Panc1 (cell line): ENCODE results near the gene CCDC50.

Experiments used
- POLR2AphosphoS5 ChIP-seq: IDR thresholded peaks from 2 replicates; pipeline ENCODE4 v1.6.1; 2012; ENCODE audit warnings: mild to moderate bottlenecking, low read depth, low read length, moderate library complexity
- REST ChIP-seq, 2 experiments: IDR thresholded peaks; 2 replicates each; pipeline ENCODE4 v1.6.1; 2011 to 2012; ENCODE audit warnings: low read depth in 2 of 2, control low read depth in 1 of 2, low read length in 1 of 2, mild to moderate bottlenecking in 1 of 2, moderate library complexity in 1 of 2; ENCODE audit not compliant: insufficient read depth in 1 of 2
- SIN3A ChIP-seq: IDR thresholded peaks from 2 replicates; pipeline ENCODE4 v1.6.1; 2012; ENCODE audit warnings: low read depth, mild to moderate bottlenecking, low read length, moderate library complexity, borderline replicate concordance; ENCODE audit not compliant: insufficient read depth
- TCF7L2 ChIP-seq: IDR thresholded peaks from 2 replicates; pipeline ENCODE4 v1.6.1; 2011; ENCODE audit warnings: mild to moderate bottlenecking, low read depth, low read length, inconsistent platforms
- TF ChIP-seq, protein P1 (sequence below): fragments of 450-650 bp; IDR thresholded peaks from 2 replicates; pipeline ENCODE4 v1.5.1; 2017; ENCODE audit warnings: mild to moderate bottlenecking

- TF ChIP-seq, protein P1, sequence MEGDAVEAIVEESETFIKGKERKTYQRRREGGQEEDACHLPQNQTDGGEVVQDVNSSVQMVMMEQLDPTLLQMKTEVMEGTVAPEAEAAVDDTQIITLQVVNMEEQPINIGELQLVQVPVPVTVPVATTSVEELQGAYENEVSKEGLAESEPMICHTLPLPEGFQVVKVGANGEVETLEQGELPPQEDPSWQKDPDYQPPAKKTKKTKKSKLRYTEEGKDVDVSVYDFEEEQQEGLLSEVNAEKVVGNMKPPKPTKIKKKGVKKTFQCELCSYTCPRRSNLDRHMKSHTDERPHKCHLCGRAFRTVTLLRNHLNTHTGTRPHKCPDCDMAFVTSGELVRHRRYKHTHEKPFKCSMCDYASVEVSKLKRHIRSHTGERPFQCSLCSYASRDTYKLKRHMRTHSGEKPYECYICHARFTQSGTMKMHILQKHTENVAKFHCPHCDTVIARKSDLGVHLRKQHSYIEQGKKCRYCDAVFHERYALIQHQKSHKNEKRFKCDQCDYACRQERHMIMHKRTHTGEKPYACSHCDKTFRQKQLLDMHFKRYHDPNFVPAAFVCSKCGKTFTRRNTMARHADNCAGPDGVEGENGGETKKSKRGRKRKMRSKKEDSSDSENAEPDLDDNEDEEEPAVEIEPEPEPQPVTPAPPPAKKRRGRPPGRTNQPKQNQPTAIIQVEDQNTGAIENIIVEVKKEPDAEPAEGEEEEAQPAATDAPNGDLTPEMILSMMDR: no peak
- TF ChIP-seq POLR2AphosphoS5: no peak
- TF ChIP-seq REST (IDR thresholded peaks at IDR 0.05; ENCODE audit: insufficient read depth in 1 of 2, low read depth in 2 of 2, low read length in 1 of 2): no peak
- TF ChIP-seq SIN3A: no peak
- TF ChIP-seq TCF7L2: no peak
Observed at GRCh38 chr3:191373327-191373726, 44.1 kb downstream of the CCDC50 start.
